Measurements from ENCODE around the gene RBM42. TPM values are rescaled to one million over a fixed set of nuclear protein-coding genes. Genes with fewer than 3 reads are reported as not detected.

RBM42 gene
- total and polyA plus RNA-seq, 9 of the 15 experiments (the other 6 are each of a cell fraction or from before 2014, with no cell fraction given): 5.7 to 149 (median 32.4) TPM

GRCh38 chr19:35628565-35629331 lies at the start of gene RBM42 (continued):
- peak; percentile 93 for TF ChIP-seq NFYB (IDR thresholded peaks at IDR 0.05; ENCODE audit: extremely low read depth, insufficient read length)
- no peak for TF ChIP-seq HLTF (IDR thresholded peaks at IDR 0.05)
- TF ChIP-seq SMARCB1 (IDR thresholded peaks at IDR 0.05; ENCODE audit: insufficient read length, low read depth): no peak
- TF ChIP-seq ZNF780A (CRISPR knock-in tag; IDR thresholded peaks at IDR 0.05): no peak
- TF ChIP-seq EP400 (IDR thresholded peaks at IDR 0.05): peak; percentile 89
- peak; percentile 32; the same call in 1 of the 2 replicates for TF ChIP-seq GATAD2A (IDR thresholded peaks at IDR 0.05)
- no peak for TF ChIP-seq RBM14 (IDR thresholded peaks at IDR 0.05; ENCODE audit: borderline replicate concordance, insufficient read depth, low read depth, low read length)
- no peak for TF ChIP-seq NR3C1 (CRISPR knock-in tag; IDR thresholded peaks at IDR 0.05)
- TF ChIP-seq POLR2B (IDR thresholded peaks at IDR 0.05; ENCODE audit: low read depth, partially characterized antibody): peak; percentile 62
- TF ChIP-seq GTF3C2 (IDR thresholded peaks at IDR 0.05; ENCODE audit: borderline replicate concordance, extremely low read depth, insufficient read length): no peak
- no peak for TF ChIP-seq PCBP1 (IDR thresholded peaks at IDR 0.05; ENCODE audit: low read depth, low read length, poor library complexity, severe bottlenecking)
- TF ChIP-seq PTTG1 (tag; IDR thresholded peaks at IDR 0.05; ENCODE audit: low read depth): no peak
- peak in 1 of 2 experiments; percentile 85; a peak in 2 of 4 replicates for TF ChIP-seq ZNF639 (CRISPR knock-in tag; conservative IDR thresholded peaks at IDR 0.05 in 1 of 2, IDR thresholded peaks at IDR 0.05 in 1 of 2)
- no peak for TF ChIP-seq ESRRB (CRISPR knock-in tag; IDR thresholded peaks at IDR 0.05; ENCODE audit: borderline replicate concordance)
- no peak for TF ChIP-seq XRCC4 (IDR thresholded peaks at IDR 0.05; ENCODE audit: extremely low read depth, insufficient read depth, insufficient read length)
- TF ChIP-seq TAF9B (IDR thresholded peaks at IDR 0.05; ENCODE audit: partially characterized antibody): peak; percentile 75
- no peak for TF ChIP-seq ZBTB8A (IDR thresholded peaks at IDR 0.05; ENCODE audit: partially characterized antibody)
- no peak for TF ChIP-seq E2F3 (CRISPR knock-in tag; IDR thresholded peaks at IDR 0.05)
- TF ChIP-seq SRSF7 (optimal IDR thresholded peaks at IDR 0.05; ENCODE audit: low read depth, low read length): no peak
- TF ChIP-seq SNAPC5 (CRISPR knock-in tag; IDR thresholded peaks at IDR 0.05): no peak

All from K562 (cell line).